GM12865 (cell line): ENCODE measurements around the gene TMEM98.

Experiments used
- DNase-seq: peaks from one replicate; pipeline ENCODE4 v3.0.0; 2010; ENCODE audit warnings: low read depth
- H3K4me3 ChIP-seq: 2 replicates; pipeline ENCODE4 v1.5.1; 2011; ENCODE audit warnings: mild to moderate bottlenecking, low read depth, low read length, control low read depth
- TF ChIP-seq, protein P1 (sequence below): IDR thresholded peaks from 2 replicates; pipeline ENCODE4 v1.5.1; 2011; ENCODE audit warnings: low read length, control low read depth, low read depth, inconsistent platforms; ENCODE audit not compliant: insufficient read depth; ENCODE audit errors: missing control alignments

Gene TMEM98

DNA sequence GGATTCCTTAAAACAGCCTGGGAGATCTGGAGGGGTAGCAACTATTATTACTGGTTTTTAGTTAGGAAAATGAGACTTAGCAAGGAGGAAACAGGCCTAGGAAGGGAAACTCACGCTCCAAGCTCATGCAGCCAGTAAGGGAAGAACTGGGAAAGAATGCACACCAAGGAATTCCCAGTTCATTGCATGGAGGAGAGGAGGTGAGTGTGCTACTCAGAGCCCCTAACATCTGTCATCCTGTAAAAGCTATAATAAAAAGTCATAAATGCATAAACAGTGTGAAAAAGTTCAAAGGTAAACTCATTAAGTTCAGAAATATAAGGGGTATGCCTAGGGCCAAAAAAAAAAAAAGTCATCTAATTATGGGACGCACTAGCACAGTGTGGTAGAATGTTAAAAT is 25.9 kb downstream of the TMEM98 start:
- H3K4me3 ChIP-seq, result no peak overlapping the region
- no peak for DNase-seq
- TF ChIP-seq, protein P1, sequence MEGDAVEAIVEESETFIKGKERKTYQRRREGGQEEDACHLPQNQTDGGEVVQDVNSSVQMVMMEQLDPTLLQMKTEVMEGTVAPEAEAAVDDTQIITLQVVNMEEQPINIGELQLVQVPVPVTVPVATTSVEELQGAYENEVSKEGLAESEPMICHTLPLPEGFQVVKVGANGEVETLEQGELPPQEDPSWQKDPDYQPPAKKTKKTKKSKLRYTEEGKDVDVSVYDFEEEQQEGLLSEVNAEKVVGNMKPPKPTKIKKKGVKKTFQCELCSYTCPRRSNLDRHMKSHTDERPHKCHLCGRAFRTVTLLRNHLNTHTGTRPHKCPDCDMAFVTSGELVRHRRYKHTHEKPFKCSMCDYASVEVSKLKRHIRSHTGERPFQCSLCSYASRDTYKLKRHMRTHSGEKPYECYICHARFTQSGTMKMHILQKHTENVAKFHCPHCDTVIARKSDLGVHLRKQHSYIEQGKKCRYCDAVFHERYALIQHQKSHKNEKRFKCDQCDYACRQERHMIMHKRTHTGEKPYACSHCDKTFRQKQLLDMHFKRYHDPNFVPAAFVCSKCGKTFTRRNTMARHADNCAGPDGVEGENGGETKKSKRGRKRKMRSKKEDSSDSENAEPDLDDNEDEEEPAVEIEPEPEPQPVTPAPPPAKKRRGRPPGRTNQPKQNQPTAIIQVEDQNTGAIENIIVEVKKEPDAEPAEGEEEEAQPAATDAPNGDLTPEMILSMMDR, result no peak

DNA sequence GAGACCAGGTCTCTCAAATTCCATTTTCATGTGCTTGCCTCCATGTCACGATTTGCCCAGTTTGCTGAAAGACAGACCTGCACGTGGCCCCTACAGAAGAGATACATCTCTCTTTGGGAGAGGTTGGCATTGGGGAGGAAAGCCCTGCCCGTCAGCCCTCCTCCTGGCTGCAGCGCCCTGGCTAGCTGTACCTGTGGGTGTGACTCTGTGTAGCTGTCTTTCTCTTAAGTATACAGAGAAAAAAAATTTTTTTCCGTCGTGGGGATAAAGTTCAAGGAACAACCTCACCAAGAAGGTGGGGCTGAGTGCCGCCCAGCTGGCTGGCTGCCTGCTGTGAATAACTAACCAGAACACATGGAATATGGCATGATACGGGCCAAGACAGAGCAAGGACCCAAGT is 26.5 kb downstream of the TMEM98 start:
- H3K4me3 ChIP-seq, result no peak overlapping the region
- no peak for DNase-seq
- TF ChIP-seq, protein P1, result no peak

DNA sequence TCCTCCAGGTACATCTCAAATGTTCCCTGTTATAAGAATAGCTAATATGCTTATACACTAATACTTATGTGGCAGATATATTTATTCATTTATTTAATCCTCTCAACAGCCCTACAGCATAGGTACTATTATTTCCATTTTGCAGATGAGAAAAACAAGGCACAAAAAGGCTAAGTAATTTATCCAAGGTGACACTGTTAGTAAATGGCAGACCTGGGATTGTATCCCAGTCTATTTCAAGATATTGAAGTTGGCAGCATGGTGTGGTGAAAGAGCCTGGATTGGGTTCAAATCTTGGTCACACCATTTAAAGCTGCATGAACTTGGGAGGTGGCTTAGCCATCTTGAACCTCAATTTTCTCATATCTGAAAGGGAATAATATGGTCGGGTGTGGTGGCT is 27.2 kb downstream of the TMEM98 start:
- DNase-seq, result no peak
- TF ChIP-seq, protein P1, result no peak
- H3K4me3 ChIP-seq, result no peak overlapping the region

DNA sequence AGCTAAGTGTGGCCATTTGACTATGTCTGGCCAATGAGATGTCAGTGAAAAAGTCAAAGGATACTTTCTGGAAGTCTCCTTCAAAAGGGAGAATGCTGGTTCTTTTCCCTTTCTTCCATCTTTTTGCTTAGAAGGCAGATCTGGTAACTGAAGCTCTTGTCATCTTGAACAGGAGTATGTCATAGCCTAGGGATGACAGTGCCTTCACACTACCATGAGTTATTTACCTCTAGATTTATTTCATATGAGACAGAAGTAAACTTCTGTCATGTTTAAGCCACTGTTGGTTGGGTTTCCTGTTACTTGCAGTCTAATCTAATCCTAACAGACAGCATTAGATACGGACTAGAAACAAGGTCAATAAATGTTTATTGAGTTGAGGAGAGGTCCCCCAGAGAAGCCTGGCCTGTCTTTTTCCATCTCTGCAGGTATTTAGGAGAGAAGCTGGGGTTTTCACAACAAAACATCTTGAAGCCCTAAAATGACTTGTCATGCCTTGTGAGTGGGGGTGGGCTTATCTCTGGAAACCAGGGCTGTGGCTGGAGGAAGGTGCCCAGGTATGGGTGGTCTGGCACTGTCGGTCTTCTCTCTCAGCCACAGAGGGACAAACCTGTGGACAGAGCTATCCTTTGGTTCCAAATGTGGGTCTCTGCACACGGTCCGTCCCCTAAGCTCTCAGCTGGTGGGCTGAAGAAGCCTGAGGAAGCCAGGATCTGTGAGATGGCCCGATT is 28.5 kb downstream of the TMEM98 start:
- TF ChIP-seq, protein P1, result no peak
- no peak for DNase-seq
- no peak overlapping the region for H3K4me3 ChIP-seq

DNA sequence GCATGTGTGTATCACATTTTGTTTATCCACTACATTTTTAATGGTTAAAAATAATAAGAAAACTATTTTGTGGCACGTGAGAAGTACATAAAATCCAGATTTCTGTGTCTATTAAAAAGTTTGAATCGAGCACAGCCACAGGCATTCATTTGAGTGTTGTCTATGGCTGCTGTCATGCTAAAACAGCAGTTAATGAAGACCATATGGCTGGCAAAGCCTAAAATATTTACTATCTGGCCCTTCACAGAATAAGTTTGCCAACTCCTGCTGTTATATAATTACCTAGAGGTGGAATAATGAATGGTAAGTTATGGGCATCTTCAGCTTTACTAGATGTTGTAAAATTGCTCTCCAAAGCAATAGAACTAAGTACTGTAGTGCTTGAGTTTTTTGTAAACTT is 30.5 kb downstream of the TMEM98 start:
- no peak for DNase-seq
- TF ChIP-seq, protein P1, result no peak
- no peak overlapping the region for H3K4me3 ChIP-seq

DNA sequence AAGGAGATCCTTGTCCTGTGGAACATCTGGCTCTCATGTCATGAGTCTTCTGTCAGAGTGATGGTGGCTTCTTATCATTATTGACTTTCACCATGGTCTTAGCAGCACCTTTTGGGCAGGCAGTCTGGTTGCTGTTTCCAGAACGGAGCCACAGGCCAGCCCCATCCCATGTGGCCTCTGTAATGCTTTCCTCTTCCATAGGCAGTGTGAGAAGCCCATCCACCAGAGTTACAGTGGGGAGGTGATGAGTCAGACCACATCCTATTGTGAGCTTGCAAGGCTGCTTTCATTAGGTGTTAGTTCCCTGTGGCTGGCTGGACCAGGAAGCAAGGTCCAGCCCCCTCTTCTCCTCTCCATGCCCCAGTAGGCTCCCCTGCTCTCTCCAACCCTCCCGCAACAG is 32.9 kb downstream of the TMEM98 start:
- no peak overlapping the region for H3K4me3 ChIP-seq
- DNase-seq, result no peak
- TF ChIP-seq, protein P1, result no peak

DNA sequence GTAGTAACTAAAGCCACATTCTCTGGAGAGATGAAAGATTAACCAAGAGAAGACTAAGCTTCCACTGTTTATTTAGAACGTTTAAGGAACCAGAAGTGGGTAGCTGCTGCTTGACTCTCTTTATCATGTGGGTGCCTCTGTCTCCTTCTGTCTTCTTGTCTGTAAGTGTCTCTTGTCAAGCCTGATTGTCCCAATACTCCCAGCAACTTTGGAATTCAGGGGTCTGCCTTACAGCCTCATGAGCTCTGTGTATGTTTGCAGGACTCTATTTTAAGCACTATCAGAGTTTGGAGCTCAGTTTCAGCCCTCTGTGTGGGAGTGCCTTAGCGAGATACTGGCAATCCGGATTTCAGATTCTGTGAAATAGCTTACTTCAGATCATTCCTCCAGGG is 34.4 kb downstream of the TMEM98 start:
- TF ChIP-seq, protein P1, result no peak
- H3K4me3 ChIP-seq, result no peak overlapping the region
- no peak for DNase-seq
